ENCODE measurements around the gene RPTOR.
"Not testable (repeated sequence)": the region's sequence is repeated elsewhere in the genome, so short reads cannot be mapped to it uniquely, and the experiment has no call there.

Gene RPTOR

DNA sequence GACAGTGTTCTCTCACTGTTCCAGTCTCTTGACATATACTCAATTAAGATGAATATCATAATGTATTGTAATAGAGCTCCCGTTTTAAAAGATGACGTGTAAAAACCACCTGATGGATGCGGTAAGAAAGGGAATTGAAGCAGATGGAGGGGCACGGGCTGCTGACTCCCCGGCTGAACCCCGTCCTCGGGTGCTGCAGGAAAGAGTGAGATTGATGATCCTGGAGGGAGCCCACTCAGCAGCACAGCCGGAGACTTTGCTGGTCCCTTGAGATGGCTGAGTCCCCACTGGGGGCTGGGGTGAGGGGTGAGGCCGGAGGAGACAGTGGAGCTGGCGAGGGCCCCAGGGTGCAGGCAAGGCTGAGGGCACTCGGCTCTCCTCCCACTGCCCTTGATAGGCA is 217.4 kb downstream of the RPTOR start:
- no peak for DNase-seq (ENCODE audit: low read depth, low spot score)

DNA sequence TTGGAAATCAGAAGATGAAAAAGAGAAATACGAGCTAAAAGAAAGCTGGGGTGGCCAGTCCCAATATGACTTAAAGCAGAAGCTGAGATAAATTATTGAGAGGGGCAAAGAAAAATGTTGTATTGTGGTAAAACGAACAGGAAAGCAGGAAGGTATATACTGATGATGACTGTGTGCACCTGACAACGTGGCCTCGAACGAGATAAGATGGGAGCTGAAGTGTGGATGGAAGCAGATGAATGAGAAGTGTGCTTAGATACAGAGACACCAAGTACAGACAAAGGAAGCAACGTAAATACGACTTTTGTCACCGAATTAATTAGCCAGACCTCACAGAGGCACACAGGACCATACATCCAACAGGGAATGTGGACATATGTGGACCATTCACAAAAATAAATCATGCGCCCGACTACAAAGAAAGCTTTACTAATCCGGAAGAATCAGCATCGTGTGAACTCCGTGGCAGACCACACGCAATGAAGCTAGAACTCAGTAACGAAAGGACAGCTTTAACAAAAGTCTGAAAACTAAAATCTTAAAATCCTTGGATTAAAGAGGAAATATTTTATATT is 218.7 kb downstream of the RPTOR start:
- DNase-seq (ENCODE audit: low read depth, low spot score) = no peak

DNA sequence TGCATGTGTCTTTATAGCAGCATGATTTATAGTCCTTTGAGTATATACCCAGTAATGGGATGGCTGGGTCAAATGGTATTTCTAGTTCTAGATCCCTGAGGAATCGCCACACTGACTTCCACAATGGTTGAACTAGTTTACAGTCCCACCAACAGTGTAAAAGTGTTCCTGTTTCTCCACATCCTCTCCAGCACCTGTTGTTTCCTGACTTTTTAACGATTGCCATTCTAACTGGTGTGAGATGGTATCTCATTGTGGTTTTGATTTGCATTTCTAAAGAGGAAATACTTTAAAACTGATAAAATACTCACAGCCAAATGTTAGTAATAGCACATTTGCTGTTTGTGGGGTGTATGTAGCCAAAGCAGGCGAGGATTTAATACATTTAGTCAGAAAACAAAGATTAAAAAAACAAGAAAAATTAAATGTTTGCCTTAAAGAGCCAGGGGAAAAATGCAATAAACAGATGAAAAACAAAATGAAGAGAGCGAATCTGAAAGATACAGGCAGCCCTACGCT is 220.0 kb downstream of the RPTOR start:
- not testable (repeated sequence) for DNase-seq (ENCODE audit: low read depth, low spot score)

DNA sequence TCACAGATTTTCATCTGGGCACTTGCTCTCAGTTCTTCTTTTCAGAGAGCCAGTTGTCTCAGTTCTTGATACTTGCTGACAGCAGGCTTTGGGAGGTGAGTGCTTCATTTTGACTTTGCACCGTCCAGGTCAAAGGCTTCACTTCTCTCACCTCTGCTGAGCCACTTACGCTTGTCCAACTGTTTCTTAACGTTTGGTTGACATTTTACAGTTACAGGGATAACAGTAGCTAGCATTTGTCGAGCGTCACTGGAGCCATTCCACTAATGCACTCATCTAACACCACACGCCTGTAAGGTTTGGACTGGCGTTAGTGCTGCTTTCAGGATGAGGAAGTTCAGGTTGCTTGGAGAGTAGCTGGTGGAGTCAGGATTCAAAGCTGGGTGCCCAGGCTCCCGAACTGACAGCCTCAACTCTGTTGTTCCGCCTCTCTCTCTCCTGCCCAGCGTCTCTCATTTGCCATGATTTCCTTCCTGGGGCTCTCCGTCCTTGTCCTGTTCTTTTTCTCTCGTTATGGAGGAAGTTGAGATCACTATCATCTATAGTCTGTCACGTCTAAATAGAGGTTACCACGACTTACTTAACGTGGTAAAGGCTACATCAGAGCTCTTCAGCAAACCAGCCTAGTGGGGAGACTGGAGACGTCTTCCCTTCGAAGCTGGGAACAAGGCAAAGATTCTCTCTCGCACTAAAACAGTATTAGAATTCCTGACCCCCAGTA is 220.8 kb downstream of the RPTOR start:
- no peak for DNase-seq (ENCODE audit: low read depth, low spot score)

DNA sequence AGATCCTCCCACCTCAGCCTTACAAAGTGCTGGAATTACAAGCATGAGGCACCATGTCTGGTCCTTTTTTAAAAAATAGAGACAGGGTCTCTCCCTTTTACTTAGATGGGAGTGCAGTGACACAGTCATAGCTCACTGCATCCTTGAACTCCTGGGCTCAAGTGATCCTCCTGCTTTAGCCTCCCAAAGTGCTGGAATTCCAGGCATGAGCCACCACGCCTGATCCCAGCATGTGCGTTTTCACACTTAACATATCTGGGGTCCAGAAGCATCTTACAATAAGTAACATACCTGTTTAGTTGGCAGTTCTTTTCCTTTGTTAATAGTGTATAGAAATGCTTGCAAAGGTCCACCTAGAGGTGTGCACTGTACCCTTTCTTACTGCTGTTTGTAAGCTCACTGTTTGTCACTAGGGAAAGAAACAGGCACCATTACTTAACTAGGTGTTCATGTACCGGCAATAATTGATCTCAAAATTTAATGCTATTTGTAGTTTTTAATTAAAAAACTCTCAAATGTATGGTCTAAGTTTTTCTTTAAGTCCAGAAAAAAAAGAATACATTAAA is 221.7 kb downstream of the RPTOR start:
- DNase-seq (ENCODE audit: low read depth, low spot score) = no peak

DNA sequence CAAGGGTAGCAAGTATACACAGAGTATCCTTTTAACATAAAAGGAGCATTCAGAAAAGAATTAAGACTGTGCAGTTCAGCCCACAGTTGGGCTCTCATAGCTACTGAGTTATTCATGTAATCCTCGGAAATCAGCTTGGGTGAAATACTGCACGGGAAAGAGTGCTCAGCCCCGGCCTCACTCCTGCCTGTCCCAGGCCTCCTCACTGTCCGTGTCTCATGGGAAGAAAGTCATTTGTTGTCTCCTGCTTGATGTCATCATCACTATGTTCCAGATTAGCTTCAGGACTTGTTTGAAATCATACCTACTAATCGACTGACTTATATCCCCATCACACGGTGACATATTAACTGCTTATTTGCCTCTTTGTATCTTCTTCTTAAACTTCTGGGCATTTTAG is 223.8 kb downstream of the RPTOR start:
- DNase-seq (ENCODE audit: low read depth, low spot score) = no peak

DNA sequence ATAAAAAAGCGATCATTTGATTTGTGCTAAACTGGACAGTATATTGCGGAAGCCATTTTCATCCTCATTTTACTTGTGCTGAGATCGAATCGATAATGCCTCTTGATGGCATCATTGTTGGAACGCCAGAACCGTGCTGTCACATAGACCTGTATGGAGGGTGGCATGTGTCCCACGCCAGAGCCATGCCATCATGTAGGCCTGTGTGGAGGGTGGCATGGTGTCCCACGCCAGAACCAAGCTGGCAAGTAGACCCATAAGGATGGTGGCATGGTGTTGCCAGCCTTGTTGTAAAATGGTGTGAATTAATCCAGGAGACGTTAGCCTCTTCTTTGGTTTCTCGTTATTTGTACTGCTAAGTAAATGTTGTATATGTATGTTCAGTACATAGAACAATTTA is 224.3 kb downstream of the RPTOR start:
- no peak for DNase-seq (ENCODE audit: low read depth, low spot score)

DNA sequence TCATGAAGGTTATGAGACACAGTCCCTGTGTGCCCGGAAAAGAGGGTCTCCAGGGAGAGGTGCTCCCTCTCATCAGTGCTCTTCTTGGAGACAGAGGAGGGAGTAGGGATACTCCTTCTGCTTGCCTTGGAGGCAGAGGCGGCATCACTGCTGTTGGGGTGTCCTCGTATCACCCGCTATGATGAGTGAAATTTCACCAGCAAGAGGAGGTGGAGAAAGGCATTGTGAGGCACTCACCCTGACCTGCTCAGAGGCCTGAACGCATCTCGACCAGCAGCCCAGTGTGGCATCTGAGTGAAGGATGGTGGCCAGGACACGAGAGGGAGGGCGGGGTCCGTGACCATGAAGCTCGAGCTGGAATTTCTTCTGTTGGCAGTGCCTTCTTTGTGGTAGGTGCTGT is 224.9 kb downstream of the RPTOR start:
- DNase-seq (ENCODE audit: low read depth, low spot score) = no peak

DNA sequence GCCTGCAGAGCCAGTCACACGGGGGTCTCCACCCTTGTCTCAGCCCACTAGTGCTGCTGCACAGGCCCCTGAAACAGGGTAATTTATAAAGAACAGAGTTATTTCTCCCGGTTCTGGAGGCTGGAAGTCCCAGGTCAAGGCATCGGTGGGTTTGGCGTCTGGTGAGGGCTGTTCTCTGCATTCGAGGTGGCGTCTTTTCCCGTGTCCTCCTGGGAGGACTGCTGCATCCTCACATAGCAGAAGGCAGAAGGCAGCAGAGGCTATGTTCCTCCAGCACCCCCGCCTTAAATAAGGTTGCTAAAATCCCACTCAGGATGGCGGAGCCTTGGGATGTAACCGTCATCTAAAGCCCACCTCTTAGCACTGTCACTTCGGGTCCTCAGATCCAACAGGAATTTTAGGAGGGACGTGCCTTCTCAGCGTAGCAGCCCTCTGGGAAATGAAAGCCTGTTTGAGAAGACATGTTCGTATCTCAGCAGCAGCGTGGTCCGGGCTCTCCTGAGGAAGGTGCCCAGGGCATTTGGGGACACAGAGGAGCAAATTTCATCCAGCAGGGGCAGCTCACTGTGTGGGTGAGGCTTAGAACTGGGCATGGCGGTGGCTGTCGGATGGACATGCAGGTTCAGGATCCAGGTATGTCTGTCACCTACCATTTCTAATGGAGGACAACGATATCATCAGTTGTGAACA is 225.4 kb downstream of the RPTOR start:
- DNase-seq (ENCODE audit: low read depth, low spot score) = no peak

DNA sequence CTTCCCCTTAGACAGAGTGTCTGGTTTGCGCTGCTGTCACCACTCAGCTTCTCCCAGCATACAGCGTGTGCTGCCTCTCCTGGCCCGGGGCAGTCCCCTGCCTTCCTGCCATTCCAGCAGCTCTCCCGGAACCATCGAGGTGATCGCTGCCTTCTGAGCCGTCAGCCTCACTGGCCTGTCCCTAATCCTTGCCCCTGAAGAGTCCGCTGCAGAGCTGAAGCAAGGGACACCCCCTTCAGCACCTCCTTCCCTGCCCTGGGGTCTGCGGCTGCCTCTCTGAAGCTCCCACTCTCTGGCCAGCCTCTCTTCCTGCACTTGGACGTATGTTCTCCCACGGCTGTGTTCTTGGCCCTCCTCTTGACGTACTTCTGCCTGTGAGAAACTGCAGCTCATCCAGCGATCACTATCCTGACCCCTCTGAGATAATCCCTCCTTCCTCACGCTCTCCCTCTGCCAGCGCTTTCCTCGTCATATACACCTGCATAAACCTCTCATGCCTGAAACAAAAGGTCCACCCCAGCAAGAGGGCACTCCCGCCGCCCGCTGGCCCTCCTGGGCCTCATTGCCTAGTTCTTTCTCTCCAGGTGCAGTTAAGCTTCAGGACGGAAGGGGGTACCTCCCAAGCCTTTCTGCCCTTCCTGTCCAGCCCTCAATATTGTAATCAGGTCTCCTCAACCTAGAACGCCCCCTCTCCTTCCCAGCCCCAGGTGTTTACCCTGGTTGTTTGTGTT is 226.4 kb downstream of the RPTOR start:
- no peak for DNase-seq (ENCODE audit: low read depth, low spot score)

DNA sequence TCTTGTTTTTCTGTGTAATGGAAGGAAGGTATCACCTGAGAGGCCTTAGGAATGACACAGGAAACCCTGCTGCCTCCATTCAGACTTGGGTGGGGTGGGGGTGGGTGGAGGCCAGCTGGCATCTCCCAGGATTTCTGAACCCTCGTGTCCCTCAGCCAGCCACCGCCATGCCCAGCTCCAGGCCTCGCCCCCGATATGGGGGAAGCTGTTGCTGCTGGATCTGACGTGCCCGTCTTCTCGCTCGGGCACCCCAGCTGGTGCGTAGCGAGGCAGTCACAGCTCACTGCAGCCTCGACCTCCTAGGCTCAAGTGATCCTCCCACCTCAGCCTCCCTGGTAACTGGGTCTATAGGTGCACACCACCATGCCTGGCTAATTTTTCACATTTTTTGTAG is 227.0 kb downstream of the RPTOR start:
- DNase-seq (ENCODE audit: low read depth, low spot score) = no peak

DNA sequence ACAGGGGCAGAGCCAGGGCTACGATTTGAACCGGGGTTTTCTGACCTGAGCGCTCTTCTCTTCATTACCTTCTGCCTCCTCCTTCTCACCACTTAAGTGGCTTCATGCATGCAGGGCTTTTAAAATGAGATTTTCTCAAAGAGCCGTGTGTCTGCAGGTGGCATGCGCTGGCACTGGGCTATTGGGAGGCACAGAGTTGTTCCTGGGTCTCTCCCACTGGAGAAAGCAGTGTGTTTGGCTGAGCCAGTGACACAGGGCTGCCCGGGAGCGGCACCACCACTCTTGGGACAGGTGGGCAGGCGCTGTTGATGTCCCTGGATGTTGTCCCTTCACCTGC is 228.2 kb downstream of the RPTOR start:
- no peak for DNase-seq (ENCODE audit: low read depth, low spot score)

DNA sequence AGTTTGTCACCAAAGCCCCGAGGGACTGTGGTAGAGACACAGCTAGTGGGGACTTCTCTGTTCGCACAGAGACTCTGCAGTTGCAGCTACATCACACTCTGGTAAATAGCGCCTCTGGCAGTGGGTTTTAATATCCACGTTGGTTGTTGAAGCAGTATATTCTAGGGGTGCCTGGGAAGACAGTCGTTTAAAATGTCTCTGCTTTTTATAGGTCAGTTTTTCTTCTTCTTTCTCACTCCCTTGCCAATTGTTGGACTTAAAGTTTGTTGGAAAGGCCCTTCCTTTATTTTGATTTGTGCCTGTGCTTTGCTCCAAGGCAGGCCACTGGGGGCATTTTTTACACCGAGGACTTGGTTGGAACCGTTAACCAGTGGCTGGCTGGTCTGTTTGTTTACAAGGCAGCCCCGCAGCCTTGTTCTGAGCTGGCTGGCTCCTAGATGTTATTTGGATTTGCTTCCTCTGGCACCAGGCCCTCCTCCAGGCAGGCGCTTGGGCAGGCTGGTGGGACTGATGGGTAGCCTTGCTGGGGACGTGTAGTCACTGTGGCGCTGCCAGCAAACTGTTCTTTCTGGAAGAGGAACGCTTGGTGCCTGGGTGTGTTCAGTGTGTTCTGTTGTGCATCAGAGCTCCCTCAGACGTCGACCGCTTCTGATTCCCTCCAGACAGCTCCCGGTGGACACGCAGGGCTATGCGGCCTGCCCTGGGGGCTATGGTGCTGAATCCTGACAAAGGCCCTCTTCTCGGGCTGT is 228.8 kb downstream of the RPTOR start:
- DNase-seq (ENCODE audit: low read depth, low spot score) = no peak

DNA sequence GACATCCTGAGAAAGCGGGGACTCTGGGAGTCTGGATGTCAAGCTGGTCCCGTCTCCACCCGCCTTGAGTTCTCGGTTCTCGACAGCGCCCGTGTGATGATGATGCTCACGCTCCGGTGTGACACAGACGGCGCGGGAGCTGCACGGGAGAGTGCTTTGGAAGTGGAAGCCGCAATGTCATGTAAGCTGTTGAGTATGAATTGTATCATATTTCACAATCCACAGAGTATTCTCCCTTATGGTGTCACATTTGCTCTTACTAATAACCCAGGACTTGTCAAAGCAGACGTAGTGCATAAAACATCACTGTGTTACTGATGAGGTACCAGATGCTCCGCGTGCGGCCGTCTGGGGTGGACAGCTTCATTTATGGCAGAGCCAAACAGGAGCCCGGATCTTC is 229.5 kb downstream of the RPTOR start:
- DNase-seq (ENCODE audit: low read depth, low spot score) = no peak

DNA sequence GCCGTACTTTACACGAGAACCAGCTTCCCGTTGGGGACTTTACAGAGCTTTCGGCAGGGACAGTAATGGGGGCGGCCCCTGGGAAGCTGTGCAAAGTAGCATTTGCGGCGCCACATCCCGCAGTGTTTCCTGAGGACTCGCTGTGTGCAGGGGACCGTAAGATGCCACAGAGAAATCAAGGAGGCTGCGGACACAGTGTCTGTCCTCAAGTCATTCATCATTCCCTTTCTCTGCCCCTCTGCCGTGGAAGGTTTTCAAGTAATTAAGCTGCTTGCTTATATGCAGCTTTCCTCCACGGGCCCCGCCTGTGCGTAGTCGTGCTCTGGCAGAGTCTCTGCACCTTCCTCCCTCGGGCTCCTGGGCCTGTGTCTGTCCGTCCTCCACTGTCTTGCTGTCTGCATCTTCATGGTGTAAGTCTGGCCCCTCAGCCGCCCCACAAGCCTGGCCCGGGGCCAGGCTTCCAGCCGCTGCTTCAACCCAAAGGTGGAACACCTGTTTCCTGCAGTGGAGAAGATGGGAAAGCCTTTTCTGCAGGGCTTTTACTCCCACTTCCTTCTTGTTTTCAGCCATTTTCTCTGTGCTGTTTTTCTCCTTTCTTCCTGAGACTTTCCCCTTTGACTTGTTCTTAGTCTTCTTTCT is 230.1 kb downstream of the RPTOR start:
- no peak for DNase-seq (ENCODE audit: low read depth, low spot score)

DNA sequence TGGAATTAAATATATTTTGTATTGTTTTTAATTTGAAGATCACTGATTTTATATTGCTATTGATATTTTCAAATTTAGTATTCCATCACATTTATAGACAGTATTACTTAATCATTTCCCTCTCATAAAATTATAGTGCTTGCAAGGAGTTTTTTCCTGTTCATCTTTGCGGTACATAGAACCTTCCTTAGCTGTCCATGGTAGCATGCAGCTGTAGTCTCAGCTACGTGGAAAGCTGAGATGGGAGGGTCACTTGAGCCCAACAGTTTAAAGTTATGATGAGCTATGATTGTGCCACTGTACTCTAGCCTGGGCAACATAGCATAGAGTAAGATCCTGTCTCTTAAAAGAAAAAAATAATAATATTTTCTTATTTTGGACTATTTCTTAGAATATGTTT is 231.2 kb downstream of the RPTOR start:
- no peak for DNase-seq (ENCODE audit: low read depth, low spot score)

DNA sequence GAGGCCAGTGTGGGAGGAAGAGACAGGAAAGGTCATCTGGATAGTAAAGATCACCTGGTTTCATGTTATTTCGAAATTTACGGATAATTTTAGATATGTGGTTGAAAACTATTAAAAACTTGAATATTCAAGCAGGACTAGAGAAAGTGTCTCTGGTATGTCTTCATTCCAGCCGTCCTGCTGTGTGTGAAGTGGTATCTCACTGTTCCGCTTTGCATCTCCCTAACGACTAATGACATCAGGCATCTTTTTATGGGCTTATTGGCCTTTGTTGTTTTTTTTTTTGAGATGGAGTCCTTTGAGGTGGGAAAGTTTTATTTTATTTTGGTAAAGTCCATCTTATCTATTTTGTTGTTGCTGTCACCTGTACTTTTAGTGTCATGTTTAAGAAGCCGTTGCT is 232.6 kb downstream of the RPTOR start:
- no peak for DNase-seq (ENCODE audit: low read depth, low spot score)

DNA sequence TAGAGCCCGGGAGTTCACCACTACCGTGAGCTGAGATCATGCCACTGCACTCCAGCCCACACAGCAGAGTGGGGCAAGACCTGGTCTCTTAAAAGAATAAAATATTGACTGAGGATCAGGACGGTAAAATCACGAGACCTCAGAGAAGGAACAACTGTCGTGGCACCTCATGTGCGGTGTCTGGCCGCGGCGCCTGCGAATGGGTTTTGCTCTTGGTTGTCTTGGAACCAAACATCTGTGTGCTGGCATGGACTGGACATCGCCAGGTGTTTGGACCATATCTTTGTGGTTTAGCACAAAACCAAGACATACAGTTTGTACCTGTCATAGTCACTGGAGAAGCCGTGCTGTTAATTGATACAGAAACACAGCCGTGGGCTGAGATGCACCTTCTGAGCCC is 234.1 kb downstream of the RPTOR start:
- DNase-seq (ENCODE audit: low read depth, low spot score) = no peak

DNA sequence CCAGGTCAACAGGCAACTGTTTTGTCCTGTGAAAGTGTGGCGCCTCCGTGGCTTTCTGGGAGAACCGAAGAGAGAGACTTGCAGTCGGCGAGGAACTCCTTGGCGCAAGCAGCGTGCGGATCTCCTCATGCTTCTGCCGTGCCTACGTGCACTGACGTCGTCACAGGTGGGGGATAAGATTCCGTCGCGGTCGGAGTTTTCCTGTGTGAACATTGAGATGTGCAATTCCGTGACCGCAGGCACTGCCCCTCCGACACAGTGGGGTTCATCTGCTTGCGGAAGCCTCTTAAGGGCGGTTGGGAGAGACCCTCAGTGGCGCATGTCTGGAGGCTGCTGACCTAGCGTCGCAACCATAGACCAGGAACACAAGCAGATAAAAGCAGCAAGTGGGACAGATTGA is 234.7 kb downstream of the RPTOR start:
- no peak for DNase-seq (ENCODE audit: low read depth, low spot score)

DNA sequence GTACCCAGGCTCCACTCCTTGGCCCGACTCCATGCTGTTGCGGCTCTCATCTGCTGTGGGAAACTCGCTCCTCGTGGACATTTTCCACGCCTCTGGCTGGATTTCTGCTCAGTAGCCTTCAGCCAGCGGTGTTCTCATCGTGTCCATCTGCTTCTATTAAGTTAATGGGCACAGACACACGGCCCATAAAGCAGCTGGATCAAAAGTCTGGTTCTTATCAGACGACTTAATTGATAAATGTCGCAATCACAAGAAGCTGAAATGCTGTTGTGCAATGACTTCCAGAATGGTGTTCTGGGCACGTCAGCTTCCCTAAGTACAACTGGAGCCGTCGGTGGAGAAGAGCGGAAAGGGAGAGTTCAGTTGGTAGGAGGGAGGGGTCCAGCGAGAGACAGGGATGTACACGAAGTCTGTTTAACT is 235.3 kb downstream of the RPTOR start:
- DNase-seq (ENCODE audit: low read depth, low spot score) = no peak

Data from iPS DF 19.7 (cell line).